K562 (cell line): ENCODE results near the gene ANKRD13B. TPM values are rescaled to one million over a fixed set of nuclear protein-coding genes. Genes with fewer than 3 reads are reported as not detected.

ENCODE experiments used
- CBFA2T3 ChIP-seq: fragments of 450-650 bp; IDR thresholded peaks from 2 replicates; pipeline ENCODE4 v1.6.1; 2017
- CEBPZ ChIP-seq: fragments of 150-350 bp; IDR thresholded peaks from 2 replicates; pipeline ENCODE4 v1.6.1; 2014; ENCODE audit warnings: low read depth, mild to moderate bottlenecking, low read length, borderline replicate concordance
- CHD1 ChIP-seq: fragments of 200-600 bp; sonication (generic); IDR thresholded peaks from one replicate; pipeline ENCODE4 v1.6.1; 2012; ENCODE audit warnings: mild to moderate bottlenecking, moderate library complexity, low read length, inconsistent platforms
- CTCF ChIP-seq, 3 experiments: IDR thresholded peaks in 2 of 3; conservative IDR thresholded peaks in 1 of 3; 2 replicates each; pipeline ENCODE4 v1.5.1; 2011 to 2012; ENCODE audit warnings: low read length in 3 of 3, mild to moderate bottlenecking in 3 of 3, control low read depth in 2 of 3, improper control_type of control experiment in 1 of 3, inconsistent platforms in 1 of 3, low read depth in 1 of 3, mixed read lengths in 1 of 3, moderate library complexity in 1 of 3; ENCODE audit not compliant: insufficient read depth in 2 of 3
- MLLT1 ChIP-seq, 2 experiments: fragments of 450-650 bp; IDR thresholded peaks; 2 replicates each; pipeline ENCODE4 v1.6.1; 2016
- NR2C1 ChIP-seq, 2 experiments: fragments of 450-650 bp; IDR thresholded peaks; 2 replicates each; pipeline ENCODE4 v1.6.1; 2017; ENCODE audit warnings: mild to moderate bottlenecking in 2 of 2, antibody characterized with exemption in 1 of 2, inconsistent platforms in 1 of 2, missing compliant biosample characterization in 1 of 2, missing genetic modification characterization in 1 of 2
- POLR2G ChIP-seq: fragments of 200-400 bp; formaldehyde crosslinking; IDR thresholded peaks from 2 replicates; pipeline ENCODE4 v1.6.1; 2017; ENCODE audit warnings: low read depth, mild to moderate bottlenecking, antibody characterized with exemption, low read length, moderate library complexity
- RBM17 ChIP-seq: fragments of 200-400 bp; formaldehyde crosslinking; IDR thresholded peaks from 2 replicates; pipeline ENCODE4 v1.6.1; 2017; ENCODE audit warnings: low read depth, mild to moderate bottlenecking, low read length, borderline replicate concordance
- SAFB ChIP-seq: fragments of 200-400 bp; formaldehyde crosslinking; IDR thresholded peaks from 2 replicates; pipeline ENCODE4 v1.6.1; 2017; ENCODE audit warnings: low read depth, low read length, borderline replicate concordance
- THRB ChIP-seq: fragments of 450-650 bp; formaldehyde crosslinking; conservative IDR thresholded peaks from 2 replicates; pipeline ENCODE4 v1.4.0; 2022; ENCODE audit warnings: mild to moderate bottlenecking, missing genetic modification characterization
- ZBTB26 ChIP-seq: fragments of 450-650 bp; formaldehyde crosslinking; IDR thresholded peaks from 2 replicates; pipeline ENCODE4 v1.4.0; 2022; ENCODE audit warnings: missing genetic modification characterization
- polyA plus RNA-seq, 8 experiments: library from polyadenylated mRNA; depleted of rRNA in 4 of 8; stranded (reverse) in 5 of 8; unstranded in 3 of 8; fragments of >200 nt; fragmentation: Nextera tagmentation in 2 of 8; fragmentation: Illumina TruSeq in 1 of 8; extraction: Ambion mirVana in 2 of 8; extraction: Trizol in 1 of 8; gene quantifications; 2 replicates each; pipeline versions ENCODE4 v1.2.1 to v1.2.3, GENCODE V29; 2011 to 2014; ENCODE audit warnings: inconsistent platforms in 1 of 8, missing spikeins in 1 of 8
- total RNA-seq, 7 experiments: library from RNA; depleted of rRNA in 6 of 7; stranded (reverse); fragments of >200 nt in 6 of 7; fragmentation: Illumina TruSeq in 2 of 7; extraction: Trizol in 2 of 7; gene quantifications; 2 replicates each; pipeline versions ENCODE4 v1.2.1 to v1.2.3, GENCODE V29; 2011 to 2021; ENCODE audit warnings: low replicate concordance in 1 of 7

The ANKRD13B gene
- total and polyA plus RNA-seq, 9 of the 15 experiments (the other 6 are each of a cell fraction or from before 2014, with no cell fraction given), result 0.15 to 28.1 (median 4.6) TPM

- no peak for TF ChIP-seq THRB (CRISPR knock-in tag)
- TF ChIP-seq SAFB, result peak; percentile 68; the same call in 1 of the 2 replicates
- peak; percentile 60; the same call in 1 of the 2 replicates for TF ChIP-seq POLR2G
- TF ChIP-seq CHD1, result no peak
- TF ChIP-seq ZBTB26, result no peak
- no peak for TF ChIP-seq CEBPZ
- TF ChIP-seq CTCF (IDR thresholded peaks at IDR 0.05 in 2 of 3, conservative IDR thresholded peaks at IDR 0.05 in 1 of 3; ENCODE audit: insufficient read depth in 2 of 3, low read depth in 1 of 3, low read length in 3 of 3), result peak; percentile 58 to 73 (median 61)
- no peak for TF ChIP-seq RBM17
- TF ChIP-seq CBFA2T3, result no peak
- TF ChIP-seq MLLT1 (IDR thresholded peaks at IDR 0.05), result no peak
- TF ChIP-seq NR2C1 (IDR thresholded peaks at IDR 0.05), result no peak
- TF ChIP-seq NR2C1 (tag; IDR thresholded peaks at IDR 0.05), result no peak
Measured at GRCh38 chr17:29572691-29573557, 20.0 kb upstream of the ANKRD13B start (continued).
